Bronchial epithelial cell (primary cell): ENCODE measurements around the gene STUM. TPM values are rescaled to one million over a fixed set of nuclear protein-coding genes. Genes with fewer than 3 reads are reported as not detected.

ENCODE experiments used
- DNase-seq: peaks from one replicate; pipeline ENCODE4 v3.0.0-alpha.2; 2010; ENCODE audit warnings: low read depth
- FAIRE-seq: peaks from 2 replicates; lab custom pipeline; 2011; peaks lifted over from hg19 to GRCh38; lab: Jason Lieb, UNC
- H3K27me3 ChIP-seq: 2 replicates; pipeline ENCODE4 v1.5.1; 2011; ENCODE audit warnings: low read length; ENCODE audit not compliant: control insufficient read depth, insufficient read depth
- H3K36me3 ChIP-seq: 2 replicates; pipeline ENCODE4 v1.5.1; 2011; ENCODE audit warnings: low read length; ENCODE audit not compliant: control insufficient read depth, insufficient read depth
- H3K4me3 ChIP-seq: 2 replicates; pipeline ENCODE4 v1.5.1; 2011; ENCODE audit warnings: mild to moderate bottlenecking, low read depth, low read length, control low read depth
- CTCF ChIP-seq: IDR thresholded peaks from 2 replicates; pipeline ENCODE4 v1.5.1; 2011; ENCODE audit warnings: mild to moderate bottlenecking, moderate library complexity, low read length, control low read depth, inconsistent platforms; ENCODE audit not compliant: insufficient read depth, severe bottlenecking
- total RNA-seq: library from RNA; depleted of rRNA; stranded (reverse); fragments of >200 nt; gene quantifications from 2 replicates; pipeline ENCODE4 v1.2.1, GENCODE V29; 2014

STUM gene
- total RNA-seq, 1 donor from 2014 or later = not detected

- FAIRE-seq (no peak), DNase-seq (no peak)
- no peak for TF ChIP-seq CTCF
- H3K4me3 ChIP-seq = no peak overlapping the region
- H3K36me3 ChIP-seq = no peaks in the 10 kb centered on the region
- H3K27me3 ChIP-seq = no peaks in the 10 kb centered on the region
Measured at GRCh38 chr1:226581650-226582330, 33.2 kb downstream of the STUM start.

GRCh38 chr1:226582966-226583365, 34.4 kb downstream of the STUM start:
- DNase-seq (no peak), FAIRE-seq (no peak)
- no peak overlapping the region for H3K4me3 ChIP-seq
- no peaks in the 10 kb centered on the region for H3K27me3 ChIP-seq
- no peak for TF ChIP-seq CTCF
- H3K36me3 ChIP-seq = no peaks in the 10 kb centered on the region

DNA sequence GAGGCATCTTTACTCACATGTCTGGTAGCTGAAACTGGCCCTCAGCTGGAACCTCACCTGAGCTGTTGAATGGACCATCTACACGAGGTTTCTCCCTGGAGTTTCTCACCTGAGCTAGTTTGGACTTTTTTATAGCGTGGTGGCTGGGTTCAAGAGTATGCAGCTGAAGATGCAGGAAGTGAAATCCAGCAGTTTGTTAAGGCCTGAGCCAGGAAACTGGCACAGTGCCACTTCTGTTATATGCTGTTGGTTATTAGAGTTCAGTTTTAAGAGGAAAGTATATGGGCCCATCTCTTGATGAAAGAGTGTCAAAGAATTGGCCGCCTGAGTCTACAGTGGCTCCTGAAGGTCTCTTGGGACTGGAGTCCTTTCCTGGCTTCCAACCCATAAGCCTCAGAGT, 35.6 kb downstream of the STUM start:
- H3K27me3 ChIP-seq = no peaks in the 10 kb centered on the region
- FAIRE-seq = peak; percentile 64

DNA sequence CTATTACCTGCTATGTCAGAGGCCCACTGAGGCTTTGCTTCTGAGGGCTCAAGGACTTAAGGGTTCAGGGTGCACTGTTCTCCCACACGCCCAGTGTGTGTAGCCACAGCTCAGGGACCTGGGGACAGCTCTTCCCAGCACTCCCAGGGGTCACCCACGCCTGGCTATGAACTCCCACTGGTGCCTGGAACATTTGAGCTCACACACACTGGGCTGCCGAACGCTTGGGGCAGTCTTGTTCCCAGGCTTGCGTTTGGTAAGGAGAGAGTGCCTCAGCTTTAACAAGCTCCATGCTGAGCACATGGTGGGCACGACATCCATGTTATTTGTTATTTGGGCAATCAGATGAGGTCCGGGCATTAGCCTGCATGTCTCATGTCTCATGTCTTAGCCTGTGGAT, 37.6 kb downstream of the STUM start:
- no peak for DNase-seq
- H3K27me3 ChIP-seq = no peaks in the 10 kb centered on the region
- no peak for FAIRE-seq
- no peak overlapping the region for H3K4me3 ChIP-seq
- TF ChIP-seq CTCF = no peak
- no peaks in the 10 kb centered on the region for H3K36me3 ChIP-seq

More for the DNA sequence above, 35.6 kb downstream of the STUM start:
- H3K4me3 ChIP-seq = no peak overlapping the region
- DNase-seq = no peak
- H3K36me3 ChIP-seq = no peaks in the 10 kb centered on the region
- TF ChIP-seq CTCF = no peak

DNA sequence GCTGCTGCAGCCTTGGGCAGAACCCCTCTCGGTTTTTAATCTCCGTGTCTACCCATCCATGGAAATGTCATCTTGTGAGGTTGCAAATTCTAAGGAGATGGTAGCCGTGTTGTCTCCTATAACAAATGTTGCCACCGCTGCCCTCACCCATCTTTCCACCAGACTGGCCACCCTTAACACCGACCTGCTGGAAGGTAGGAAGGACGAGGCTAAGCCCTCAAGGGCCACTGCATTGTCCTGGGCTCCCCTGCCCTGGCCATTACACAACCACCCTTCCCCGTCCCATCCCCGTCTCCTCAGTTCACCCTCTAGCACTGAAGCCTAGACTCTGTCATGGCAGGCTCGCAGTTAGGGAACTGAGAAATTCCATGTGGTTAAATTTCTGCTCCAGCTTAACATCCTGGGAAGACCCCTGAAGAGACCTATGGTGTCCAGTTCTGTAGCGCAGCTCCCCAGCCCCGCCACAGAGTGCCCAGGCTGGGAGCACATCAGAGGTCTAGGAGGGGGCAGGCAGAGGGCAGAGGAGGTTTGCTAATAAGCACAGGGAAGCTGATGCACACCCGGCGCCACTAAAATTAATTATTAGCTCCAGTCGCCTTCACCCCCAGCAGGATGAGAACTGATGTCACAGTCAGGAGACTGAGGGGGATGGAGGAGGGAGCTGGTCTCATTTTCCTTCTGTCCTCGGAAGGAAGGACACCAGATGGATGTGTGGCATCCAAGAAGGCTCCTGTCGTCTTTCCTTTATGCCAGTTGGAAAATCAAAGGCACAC, 38.3 kb downstream of the STUM start:
- no peak for TF ChIP-seq CTCF
- Histone ChIP-seq H3K36me3 (no peaks in the 10 kb centered on the region), H3K27me3 (no peaks in the 10 kb centered on the region), H3K4me3 (no peak overlapping the region)
- FAIRE-seq = no peak
- DNase-seq = no peak
